Hematopoietic multipotent progenitor cell treated with erythropoietin and hydrocortisone succinate and interleukin-3 and kit ligand, for 4 days (in vitro differentiated cells): Measurements from ENCODE around the gene KCTD6.

Source experiments
- DNase-seq: peaks from one replicate; pipeline ENCODE4 v3.0.0-alpha.2; 2015

Gene KCTD6

GRCh38 chr3:58487140-58487886, 4.6 kb upstream of the KCTD6 start:
- DNase-seq = no peak

- no peak for DNase-seq
Measured at GRCh38 chr3:58488967-58489366, 2.9 kb upstream of the KCTD6 start.

DNA sequence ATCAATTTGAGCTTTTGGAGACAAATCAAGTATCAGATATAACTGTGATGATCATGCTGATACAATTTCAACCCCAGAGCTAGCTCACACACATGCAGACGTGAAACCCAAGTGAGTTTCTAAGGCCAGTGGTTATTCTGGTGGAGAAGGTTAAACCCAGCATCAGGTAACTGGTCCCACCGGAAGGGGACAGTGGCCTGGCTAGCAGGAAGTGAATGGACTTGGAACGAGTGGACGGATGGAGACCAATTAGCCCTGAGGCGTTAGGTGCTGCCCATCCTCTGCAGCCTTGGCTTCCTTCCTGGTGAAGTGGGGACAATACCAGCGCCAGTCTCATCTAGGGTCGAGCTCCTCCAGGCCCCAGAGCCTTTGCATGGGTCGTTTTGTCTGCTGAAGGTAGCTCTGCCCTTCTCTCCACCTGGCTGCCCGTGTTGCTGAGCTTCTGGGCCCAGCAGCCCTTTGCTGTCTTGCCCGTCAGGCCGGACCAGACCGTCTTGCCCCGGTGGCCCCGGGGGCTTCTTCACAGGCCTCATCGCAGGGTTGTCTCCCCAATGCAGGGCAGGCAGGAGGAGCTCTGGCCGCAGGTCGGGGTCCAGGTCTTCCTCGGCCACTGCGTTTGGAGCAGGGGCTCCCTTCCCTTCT, 915 bp upstream of the KCTD6 start:
- DNase-seq = no peak

DNA sequence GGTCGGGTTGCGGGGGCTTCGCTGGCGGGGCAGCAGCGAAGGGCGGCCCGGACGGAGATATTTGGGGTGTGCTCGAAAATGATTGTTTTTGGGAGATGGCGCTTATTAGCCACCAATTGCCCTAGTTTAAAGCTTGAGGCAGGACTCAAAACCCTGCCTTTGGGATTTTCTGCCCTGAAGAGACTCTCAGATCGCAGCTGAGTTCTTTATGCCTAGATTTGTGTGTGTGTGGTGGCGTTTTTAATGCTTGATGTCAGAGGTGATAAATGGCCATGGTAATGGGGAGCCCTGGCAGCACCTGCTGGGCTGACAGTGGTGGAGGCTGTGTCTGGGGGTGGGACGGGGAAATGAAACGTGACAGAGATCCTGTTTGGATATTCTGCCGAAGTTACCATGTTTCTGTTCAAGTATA, 604 bp downstream of the KCTD6 start:
- DNase-seq = peak; percentile 48

GRCh38 chr3:58494107-58494506, 2.2 kb downstream of the KCTD6 start:
- no peak for DNase-seq

GRCh38 chr3:58495101-58495500, 3.2 kb downstream of the KCTD6 start:
- no peak for DNase-seq

- DNase-seq = no peak
Measured at GRCh38 chr3:58496206-58496857, 4.4 kb downstream of the KCTD6 start.

DNA sequence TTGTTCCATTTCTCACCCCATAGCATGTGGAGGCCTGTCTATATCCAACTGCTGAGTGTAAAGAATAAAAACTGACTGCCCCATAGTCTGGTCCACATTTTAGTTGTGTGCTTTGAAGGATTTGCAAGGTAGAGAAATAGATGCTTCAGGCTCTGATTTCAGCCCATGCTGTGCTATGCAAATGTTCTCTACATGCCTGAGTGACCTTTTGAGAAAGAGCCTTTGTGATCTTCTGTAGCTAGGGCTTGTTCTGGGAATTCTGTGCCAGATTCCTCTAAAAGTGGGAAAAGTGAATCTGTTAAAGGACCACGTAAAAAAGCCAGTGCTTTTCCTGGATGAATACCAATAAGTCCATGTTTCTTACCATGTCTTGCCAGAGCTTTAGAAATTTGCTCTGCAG, 5.2 kb downstream of the KCTD6 start:
- no peak for DNase-seq

- no peak for DNase-seq
Measured at GRCh38 chr3:58502872-58503271, 11.0 kb downstream of the KCTD6 start.

DNA sequence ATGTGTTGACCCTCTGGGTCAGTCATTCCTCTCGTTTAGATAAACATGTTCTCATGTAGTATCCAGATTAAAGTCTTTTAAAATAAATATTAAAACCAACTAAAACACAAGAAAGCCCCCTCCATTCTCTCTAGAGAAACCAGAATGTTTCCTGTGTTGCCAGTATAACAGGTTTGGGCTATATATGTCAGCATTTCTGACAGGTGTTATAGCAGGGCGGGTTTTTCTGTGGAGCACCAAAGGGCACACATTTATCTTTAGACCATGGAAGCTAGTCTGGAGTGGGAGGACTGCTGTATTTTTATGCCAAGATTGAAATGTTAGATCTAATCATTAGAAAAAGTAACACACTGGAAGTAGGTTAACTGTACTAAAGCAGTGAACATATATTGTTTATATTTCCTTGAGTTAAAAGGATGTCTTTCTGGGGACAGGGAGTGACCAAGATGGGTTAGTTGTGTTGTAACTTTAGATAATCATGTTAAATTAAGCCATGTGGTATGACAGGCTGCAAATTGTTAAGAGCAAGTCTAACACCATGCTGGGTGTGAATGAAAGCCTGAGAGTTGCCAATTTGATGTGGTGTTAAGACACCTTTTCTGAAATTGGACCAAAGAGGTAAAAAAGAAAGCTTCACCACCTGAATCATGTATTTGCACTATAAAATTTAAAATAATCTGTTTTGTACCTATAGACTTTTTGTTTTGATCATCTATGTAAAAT, 15.6 kb downstream of the KCTD6 start:
- DNase-seq = no peak

- no peak for DNase-seq
Measured at GRCh38 chr3:58508437-58508836, 16.5 kb downstream of the KCTD6 start.

GRCh38 chr3:58514405-58514804, 22.5 kb downstream of the KCTD6 start:
- DNase-seq = no peak

DNA sequence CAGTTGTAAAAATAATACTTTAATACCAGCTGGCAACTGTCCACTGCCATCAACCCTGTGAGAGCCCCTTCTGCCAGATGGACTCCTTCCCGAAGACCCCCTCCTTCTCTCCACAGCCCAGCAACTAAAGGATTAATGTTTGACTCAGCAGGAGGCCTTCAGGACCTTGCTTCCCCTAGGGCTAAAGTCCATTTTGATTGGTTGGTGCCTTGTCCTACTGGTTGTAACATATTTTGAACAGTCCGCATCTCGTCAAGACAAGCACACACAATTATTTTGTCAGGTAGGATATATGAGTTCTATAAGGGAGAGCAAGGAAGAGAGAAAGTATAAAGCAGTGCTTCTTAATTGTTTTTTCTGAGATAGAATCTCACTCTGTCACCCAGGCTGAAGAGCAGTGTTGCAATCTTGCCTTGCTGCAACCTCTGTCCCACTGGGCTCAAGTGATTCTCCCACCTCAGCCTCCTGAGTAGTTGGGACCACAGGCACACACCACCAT, 26.4 kb downstream of the KCTD6 start:
- DNase-seq = no peak

DNA sequence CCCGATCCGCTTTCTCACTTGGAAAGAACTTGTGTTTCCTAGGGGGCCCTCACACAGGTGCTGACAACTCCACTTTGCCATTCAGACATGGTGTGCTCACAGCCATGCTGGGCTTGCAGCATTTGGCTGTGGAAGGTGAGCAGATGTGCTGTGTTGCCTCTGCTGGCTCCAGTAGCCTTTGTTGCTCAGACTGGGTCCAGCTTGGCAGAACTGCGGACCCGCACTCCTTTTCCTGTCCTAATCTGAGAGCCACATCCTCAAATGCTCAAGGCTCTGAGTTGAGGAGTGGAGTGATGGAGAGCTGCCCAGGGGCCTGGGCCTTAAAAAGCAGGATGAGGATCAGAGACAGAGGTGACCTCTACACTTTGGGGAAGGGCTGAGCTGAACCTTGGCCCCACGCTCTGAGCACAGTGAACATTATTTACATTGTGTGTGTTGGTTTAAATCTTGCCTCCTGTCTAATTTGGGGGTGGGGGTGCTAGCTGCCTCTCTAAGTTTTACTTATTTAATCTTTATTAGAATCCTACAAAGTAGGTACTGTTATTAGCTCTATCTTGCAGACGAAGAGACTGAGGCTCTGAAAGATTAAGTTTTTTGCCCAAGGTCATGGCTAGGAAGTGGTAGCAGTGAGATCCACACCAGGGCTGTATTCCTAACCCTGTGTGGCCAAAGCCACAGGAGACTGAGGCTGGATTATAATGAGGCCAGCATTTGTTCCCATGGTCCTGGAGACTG, 27.9 kb downstream of the KCTD6 start:
- DNase-seq = no peak

- peak; percentile 18 for DNase-seq
Measured at GRCh38 chr3:58520403-58521335, 28.8 kb downstream of the KCTD6 start.

- no peak for DNase-seq
Measured at GRCh38 chr3:58521336-58521670, 29.4 kb downstream of the KCTD6 start.

DNA sequence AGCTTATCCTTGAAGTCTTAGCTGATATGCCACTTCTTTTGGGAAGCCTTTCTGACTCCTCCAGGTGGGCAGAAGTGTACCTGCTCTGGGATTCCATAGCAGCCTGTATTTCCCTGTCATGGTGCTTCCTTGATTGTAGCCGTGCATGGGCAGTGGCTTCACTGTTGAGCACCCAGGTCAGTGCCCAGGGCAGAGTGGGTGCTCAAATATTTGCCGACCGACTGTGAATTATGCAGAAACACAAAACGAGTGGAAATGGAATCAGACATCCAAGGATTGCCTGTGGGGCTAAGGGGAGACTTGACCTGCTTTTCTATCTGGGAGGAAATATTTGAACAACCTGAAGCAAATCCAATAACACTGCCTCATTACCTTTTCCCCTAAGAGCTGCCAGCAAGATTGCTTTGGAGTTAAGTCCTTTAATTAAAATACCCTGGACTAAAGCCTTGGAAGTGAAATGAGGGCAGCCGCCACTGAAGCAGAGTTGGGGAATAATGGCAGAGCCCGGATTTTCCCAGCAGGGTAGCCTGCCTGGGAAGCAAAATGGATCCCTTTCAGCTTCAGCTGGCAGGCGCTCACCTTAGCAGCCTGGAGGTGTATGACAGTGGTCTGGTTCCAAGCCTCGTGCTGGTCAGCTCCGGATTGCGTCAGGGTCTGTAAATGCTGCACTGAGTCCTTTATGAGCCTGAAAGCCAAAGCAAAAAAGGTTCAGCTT, 30.2 kb downstream of the KCTD6 start:
- DNase-seq = no peak

DNA sequence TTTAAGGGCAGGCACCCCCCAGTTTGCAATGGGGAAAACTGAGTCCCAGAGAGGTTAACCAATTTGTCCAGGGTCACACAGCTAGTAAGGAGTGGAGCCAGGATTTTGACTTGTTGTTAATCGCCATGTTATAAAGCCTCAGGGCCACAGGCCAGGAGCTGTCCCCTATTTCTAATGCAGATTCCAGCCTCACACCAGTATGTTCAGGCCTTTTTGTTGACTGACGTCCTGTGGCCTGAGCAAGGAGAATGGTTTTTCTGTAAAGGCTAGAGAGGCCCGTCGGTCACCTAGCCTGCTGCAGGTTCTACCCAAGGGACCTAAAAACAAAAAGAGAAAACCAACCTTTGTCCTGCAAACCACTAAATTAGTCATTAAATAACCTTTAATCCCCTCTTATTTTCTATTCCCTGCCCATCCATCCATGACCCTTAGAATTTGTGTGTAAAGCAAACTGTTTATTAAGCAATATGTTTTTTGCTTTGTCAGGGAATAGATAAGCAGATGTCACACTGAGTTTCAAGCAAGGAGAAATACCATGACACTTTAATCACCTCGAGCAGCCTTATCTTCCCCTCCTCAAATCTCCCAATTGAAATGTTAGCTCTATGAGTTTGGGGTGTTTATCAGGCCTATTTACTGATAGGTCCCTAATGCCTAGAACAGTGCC, 31.0 kb downstream of the KCTD6 start:
- peak; percentile 50 for DNase-seq

- no peak for DNase-seq
Measured at GRCh38 chr3:58524326-58524888, 32.5 kb downstream of the KCTD6 start.

DNA sequence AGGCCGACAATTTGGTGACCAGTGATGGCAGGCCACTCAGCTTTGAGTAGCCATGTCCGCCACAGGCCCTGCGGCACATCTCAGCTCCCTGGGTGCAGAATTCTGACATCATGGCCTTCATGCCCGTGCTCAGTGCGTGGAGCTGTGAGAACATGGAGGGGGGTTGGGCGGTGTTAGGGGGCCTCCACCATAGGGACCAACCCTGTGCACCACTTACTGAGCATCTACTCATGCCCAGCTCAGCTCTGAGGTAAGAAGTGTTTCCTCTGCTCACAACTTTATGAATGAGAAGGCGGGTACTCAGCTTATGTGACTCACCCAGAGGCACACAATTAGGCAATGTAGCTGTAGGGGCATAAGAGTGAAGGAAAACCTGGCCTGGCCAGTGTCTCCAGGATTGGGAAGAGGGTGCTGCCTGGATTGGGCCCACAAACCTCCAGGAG, 34.6 kb downstream of the KCTD6 start:
- peak; percentile 61 for DNase-seq
